Stimulated activated memory B cell treated with anti-CD40 and anti-IgM and Interleukin-4, amounts not matched to agents 10 μg/mL and 1 μg/mL and 100 μg/mL, for 72 hours (primary cell): ENCODE measurements around the gene SLC5A3.

Experiments used
- ATAC-seq: fragments of 150-1000 bp; cut with Tn5 transposase; 2 replicates; pipeline ENCODE4 v1.10.0; 2021
- H3K27ac Mint-ChIP-seq: one replicate; pipeline ENCODE4 v1.8.0; 2022; ENCODE audit warnings: mild to moderate bottlenecking, mixed read lengths
- H3K27me3 Mint-ChIP-seq: one replicate; pipeline ENCODE4 v1.8.0; 2022; ENCODE audit warnings: mixed read lengths
- H3K36me3 Mint-ChIP-seq: one replicate; pipeline ENCODE4 v1.8.0; 2022; ENCODE audit warnings: mixed read lengths
- H3K4me1 Mint-ChIP-seq: one replicate; pipeline ENCODE4 v1.8.0; 2022; ENCODE audit warnings: mixed read lengths
- H3K4me3 Mint-ChIP-seq: one replicate; pipeline ENCODE4 v1.8.0; 2022; ENCODE audit warnings: mild to moderate bottlenecking, moderate library complexity, mixed read lengths
- H3K9me3 Mint-ChIP-seq: one replicate; pipeline ENCODE4 v1.8.0; 2022; ENCODE audit warnings: mixed read lengths

SLC5A3 gene

DNA sequence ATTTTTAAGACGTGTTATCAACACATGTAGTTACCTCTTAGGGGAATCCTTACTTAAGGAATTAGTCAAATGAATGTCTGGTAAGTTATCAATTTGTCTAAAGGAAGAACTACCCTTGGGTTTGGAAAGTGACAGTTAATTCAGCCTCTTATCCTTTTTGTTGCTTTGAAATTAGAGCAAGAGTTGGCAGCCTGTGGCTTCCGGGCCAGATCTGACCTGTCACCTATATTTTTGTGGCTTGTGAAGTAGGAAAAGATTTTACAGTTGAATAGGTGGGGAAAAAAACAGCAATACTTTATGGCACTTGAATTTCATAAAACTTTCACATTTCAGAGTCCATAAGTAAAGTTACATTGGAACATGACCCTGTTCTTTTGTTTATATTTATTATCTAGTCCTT is 5.5 kb downstream of the SLC5A3 start:
- no peak for ATAC-seq
- Mint-ChIP-seq H3K36me3 (peaks cover 43% of the 10 kb centered on the region), H3K27ac (no peak overlapping the region), H3K4me1 (peaks cover 96% of the 10 kb centered on the region), H3K4me3 (no peak overlapping the region), H3K27me3 (no peaks in the 10 kb centered on the region), H3K9me3 (no peaks in the 10 kb centered on the region)

DNA sequence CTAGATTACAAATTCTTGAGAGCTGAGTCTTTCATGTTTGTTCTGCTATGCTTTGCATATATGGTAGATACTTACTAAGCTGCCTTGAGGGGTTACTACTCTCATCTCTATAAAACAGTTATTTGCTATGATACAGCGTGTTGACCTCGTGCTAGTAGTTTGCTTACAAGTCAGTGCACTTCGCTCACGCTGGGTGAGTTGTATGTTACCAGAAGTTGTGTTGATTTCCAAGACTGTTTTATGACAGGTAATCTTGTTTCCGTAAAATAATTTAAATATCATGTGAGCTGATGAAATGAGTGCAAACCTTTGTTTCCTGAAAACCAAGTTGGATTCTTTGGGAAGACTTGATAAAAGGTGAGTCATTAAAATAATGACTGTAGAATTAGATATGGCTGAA is 7.3 kb downstream of the SLC5A3 start:
- Mint-ChIP-seq H3K27ac (no peak overlapping the region), H3K36me3 (peaks cover 43% of the 10 kb centered on the region), H3K9me3 (no peaks in the 10 kb centered on the region), H3K4me3 (no peak overlapping the region), H3K27me3 (no peaks in the 10 kb centered on the region), H3K4me1 (peaks cover 91% of the 10 kb centered on the region)
- ATAC-seq, result no peak

DNA sequence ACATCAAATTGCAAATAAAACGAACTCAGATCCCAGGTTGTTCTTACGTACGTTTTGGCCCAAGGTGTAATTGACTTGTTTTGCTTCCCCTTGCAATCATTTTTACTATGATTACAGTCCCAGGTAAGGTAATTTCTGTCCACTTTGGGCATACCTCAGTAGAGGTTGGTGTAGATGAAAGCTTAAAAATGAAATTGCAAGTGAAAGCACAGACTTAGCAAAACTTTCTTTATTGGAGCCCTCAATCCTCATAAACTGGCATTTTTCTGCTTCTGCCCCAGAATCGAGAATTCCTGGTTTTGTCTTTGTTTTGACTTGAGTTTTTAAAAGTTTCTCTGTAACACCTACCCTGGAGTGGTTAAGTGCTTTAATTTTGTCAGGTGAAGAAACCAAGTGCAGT is 9.4 kb downstream of the SLC5A3 start:
- no peak overlapping the region for H3K27ac Mint-ChIP-seq
- peaks cover 36% of the 10 kb centered on the region for H3K36me3 Mint-ChIP-seq
- H3K4me1 Mint-ChIP-seq, result peaks cover 71% of the 10 kb centered on the region

DNA sequence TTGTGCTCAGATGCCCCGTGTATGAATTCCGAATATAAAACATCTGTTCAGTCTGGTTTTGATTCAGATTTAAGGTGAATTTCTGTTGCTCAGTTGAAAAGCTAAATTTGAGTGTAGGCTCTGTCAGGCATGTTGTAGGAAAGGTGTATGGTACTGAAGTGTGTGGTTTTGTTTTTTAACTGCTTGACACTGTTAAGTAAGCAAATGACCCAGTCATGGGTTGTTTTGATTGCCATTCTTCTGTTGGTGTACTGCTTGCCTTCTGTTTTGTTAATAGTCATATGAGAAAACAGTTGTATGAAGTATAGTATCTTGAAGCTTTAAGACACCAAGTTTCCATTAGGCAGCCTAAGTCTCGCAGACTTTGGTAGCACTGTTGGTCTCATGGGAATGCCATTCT is 10.0 kb downstream of the SLC5A3 start:
- H3K4me1 Mint-ChIP-seq, result peaks cover 66% of the 10 kb centered on the region
- no peak overlapping the region for H3K4me3 Mint-ChIP-seq
- no peaks in the 10 kb centered on the region for H3K9me3 Mint-ChIP-seq
- H3K27me3 Mint-ChIP-seq, result no peaks in the 10 kb centered on the region
- no peak for ATAC-seq
- peaks cover 36% of the 10 kb centered on the region for H3K36me3 Mint-ChIP-seq
- no peak overlapping the region for H3K27ac Mint-ChIP-seq

More for the DNA sequence above, 9.4 kb downstream of the SLC5A3 start:
- Mint-ChIP-seq H3K4me3 (no peak overlapping the region), H3K27me3 (no peaks in the 10 kb centered on the region), H3K9me3 (no peaks in the 10 kb centered on the region)
- no peak for ATAC-seq

DNA sequence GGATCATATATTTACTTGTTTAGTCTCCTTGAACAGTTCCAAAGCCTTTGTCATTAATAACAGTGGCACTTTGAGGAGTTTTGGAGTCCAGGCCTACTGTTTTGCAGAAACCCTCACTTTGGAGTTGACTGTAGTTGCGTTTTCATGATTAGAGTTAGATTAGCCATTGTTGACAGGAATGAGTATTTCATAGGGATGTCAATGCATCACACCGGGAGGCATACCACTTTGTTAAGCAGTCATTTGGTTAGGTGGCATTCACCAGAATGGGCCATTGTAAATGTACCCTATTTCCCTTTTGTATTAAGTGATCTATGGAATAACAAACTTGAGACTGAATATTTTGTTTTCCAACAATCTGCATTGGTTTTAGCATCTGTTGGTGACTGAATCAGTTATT is 11.8 kb downstream of the SLC5A3 start:
- Mint-ChIP-seq H3K27me3 (no peaks in the 10 kb centered on the region), H3K4me1 (peaks cover 58% of the 10 kb centered on the region), H3K27ac (no peak overlapping the region), H3K9me3 (no peaks in the 10 kb centered on the region), H3K4me3 (no peak overlapping the region), H3K36me3 (peaks cover 30% of the 10 kb centered on the region)
- no peak for ATAC-seq

DNA sequence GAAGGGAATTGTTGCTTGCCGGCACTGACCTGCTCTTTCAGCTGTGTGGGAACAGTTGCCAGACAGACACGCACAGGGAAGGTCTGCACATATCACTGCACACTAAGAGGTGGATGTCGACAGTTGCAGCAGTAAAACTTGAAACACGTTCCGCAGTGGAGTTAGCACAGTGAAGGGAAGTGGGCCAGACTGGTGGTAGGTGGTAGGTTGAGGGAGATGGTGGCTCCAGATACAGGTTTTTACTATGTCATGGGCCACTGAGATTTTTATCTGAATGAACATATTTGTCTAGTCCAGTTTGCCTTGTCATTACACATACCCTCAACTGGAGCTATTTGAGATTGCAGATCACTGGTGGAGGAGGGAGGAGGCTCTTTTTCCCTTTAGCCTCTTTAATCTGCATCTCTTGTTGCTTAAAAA is 13.5 kb downstream of the SLC5A3 start:
- Mint-ChIP-seq H3K36me3 (peaks cover 19% of the 10 kb centered on the region), H3K4me3 (no peak overlapping the region), H3K4me1 (peaks cover 46% of the 10 kb centered on the region), H3K27ac (no peak overlapping the region), H3K27me3 (no peaks in the 10 kb centered on the region), H3K9me3 (no peaks in the 10 kb centered on the region)
- ATAC-seq, result no peak

DNA sequence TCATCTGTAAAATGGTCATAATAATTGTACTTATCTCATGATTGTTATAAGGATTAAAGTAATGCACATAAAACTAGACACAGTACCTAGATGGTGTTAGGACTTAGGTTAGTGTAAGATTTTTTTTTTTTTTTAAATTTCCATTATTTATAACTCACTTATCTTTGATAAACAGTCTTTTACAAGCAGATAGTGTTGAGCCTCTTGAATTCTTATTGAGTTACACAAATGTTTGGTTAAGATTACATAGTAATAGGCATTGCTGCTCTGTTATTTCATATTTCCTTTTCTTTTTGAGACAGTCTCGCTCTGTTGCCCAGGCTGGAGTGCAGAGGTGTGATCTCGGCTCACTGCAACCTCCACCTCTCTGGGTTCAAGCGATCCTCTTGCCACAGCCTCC is 15.4 kb downstream of the SLC5A3 start:
- H3K9me3 Mint-ChIP-seq, result no peaks in the 10 kb centered on the region
- H3K27me3 Mint-ChIP-seq, result no peaks in the 10 kb centered on the region
- no peak overlapping the region for H3K4me3 Mint-ChIP-seq
- ATAC-seq, result no peak
- H3K4me1 Mint-ChIP-seq, result peaks cover 34% of the 10 kb centered on the region
- no peak overlapping the region for H3K27ac Mint-ChIP-seq
- H3K36me3 Mint-ChIP-seq, result peaks cover 6% of the 10 kb centered on the region

DNA sequence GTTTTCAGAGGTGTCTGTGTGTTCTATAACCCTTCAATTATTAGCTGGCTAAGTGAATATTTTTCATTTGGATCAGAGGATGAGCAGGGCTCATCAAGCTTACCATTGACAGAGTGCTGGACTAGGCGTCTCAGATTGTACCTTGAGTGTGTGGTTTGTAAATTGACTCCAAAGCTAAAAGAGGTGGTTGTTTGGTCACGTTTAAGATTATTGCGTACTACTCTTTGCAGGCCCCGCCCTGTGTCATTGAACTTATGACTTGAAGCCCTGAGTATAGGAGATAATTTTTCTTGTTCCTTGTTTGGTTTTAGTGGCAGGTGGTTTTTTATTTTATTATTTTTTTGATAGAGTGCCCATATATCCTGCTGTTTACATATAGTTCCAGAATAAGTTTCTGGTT is 17.7 kb downstream of the SLC5A3 start:
- no peak overlapping the region for H3K4me3 Mint-ChIP-seq

DNA sequence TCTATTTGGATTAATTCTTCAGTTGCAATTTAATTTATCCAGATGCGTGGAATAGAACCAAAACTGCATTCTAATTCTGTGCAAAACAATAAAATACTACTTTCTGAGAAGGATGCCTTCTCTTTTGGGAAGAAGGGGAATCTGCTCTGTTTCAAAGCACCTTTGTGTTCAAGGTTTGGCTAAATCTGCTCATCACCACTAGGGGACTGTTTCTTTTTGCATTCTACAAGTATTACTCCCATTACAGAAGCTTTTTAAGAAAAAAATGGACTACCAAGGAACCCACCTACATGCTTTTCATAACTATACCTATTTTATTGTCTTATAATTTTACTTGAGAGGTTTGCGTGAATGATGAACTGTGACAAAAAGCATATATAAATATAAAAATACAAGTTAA is 18.2 kb downstream of the SLC5A3 start:
- H3K36me3 Mint-ChIP-seq, result peaks cover 23% of the 10 kb centered on the region
- H3K4me3 Mint-ChIP-seq, result no peak overlapping the region
- ATAC-seq, result no peak
- H3K27me3 Mint-ChIP-seq, result no peaks in the 10 kb centered on the region
- no peak overlapping the region for H3K27ac Mint-ChIP-seq
- H3K9me3 Mint-ChIP-seq, result no peaks in the 10 kb centered on the region
- peaks cover 29% of the 10 kb centered on the region for H3K4me1 Mint-ChIP-seq

More for the DNA sequence above, 17.7 kb downstream of the SLC5A3 start:
- Mint-ChIP-seq H3K9me3 (no peaks in the 10 kb centered on the region), H3K4me1 (peaks cover 24% of the 10 kb centered on the region), H3K27ac (no peak overlapping the region), H3K27me3 (no peaks in the 10 kb centered on the region), H3K36me3 (peaks cover 19% of the 10 kb centered on the region)
- no peak for ATAC-seq

DNA sequence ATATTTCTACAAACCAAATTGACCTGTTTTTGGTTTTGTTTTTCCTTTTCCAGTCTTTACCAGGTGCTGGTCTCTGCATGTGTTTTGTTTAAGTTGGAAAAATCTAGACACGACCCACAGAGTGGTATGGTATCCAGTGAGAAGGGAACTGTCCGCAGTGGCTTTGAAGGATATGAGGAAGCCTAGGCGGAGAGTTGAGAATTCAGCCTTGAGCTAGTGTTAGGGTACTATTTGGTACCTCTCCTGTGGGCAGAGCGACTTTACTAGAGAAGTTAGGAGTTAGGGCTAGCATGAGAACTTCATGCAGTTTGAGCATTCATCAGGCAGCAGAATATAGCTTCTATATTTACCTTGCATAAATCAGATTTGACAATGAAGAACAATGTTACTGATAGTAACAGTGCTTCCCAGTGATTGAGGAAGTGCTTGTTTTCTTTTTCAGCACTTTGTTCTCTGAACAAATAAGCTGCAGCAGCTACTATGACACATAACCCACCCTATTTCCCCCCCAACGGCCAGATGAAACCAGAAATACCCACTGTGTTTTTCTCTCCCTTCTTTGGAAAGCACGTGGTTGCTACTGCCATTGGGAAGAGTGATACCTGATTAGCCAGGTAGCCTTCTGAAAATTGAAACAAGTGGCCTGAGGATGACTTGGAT is 19.0 kb downstream of the SLC5A3 start:
- Mint-ChIP-seq H3K27ac (no peak overlapping the region), H3K27me3 (no peaks in the 10 kb centered on the region), H3K4me1 (peaks cover 37% of the 10 kb centered on the region), H3K36me3 (peaks cover 29% of the 10 kb centered on the region), H3K4me3 (no peak overlapping the region), H3K9me3 (no peaks in the 10 kb centered on the region)
- ATAC-seq, result no peak

DNA sequence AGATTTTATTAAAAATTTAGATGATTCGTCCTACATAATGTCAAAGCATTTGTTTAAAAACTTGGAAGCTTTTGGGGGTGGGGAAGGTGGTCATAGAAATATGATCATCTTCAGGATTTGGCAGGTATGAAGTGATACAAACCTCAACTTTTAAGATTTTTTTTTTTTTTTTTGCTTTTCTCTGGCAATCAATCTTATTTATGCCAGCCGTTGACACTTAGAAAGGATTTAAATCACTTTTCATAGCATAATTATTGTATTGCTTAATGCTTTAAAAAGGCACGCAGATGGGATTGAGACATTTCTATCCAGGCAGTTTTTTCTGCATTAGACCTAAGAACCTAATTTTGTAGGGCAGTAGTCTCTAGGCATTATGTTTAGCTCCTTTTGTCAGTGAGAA is 19.7 kb downstream of the SLC5A3 start:
- no peak overlapping the region for H3K27ac Mint-ChIP-seq
- no peak for ATAC-seq

DNA sequence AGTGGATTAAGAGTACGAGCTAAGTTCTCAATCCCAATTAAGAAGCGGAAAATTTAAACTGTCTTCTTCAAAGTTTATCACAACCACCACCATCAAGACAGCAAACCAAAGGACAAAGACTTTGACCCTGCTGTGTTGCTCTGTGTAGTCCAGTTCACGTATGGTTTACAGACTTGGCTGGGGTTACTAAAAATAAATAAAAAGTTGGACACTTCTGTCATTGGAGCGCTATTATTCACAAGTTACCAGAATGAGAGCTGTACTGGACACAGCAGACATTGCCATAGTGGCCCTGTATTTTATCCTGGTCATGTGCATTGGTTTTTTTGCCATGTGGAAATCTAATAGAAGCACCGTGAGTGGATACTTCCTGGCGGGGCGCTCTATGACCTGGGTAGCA is 21.6 kb downstream of the SLC5A3 start:
- Mint-ChIP-seq H3K4me1 (peaks cover 39% of the 10 kb centered on the region), H3K27ac (no peak overlapping the region), H3K36me3 (peaks cover 35% of the 10 kb centered on the region), H3K27me3 (no peaks in the 10 kb centered on the region), H3K4me3 (no peak overlapping the region), H3K9me3 (no peaks in the 10 kb centered on the region)
- ATAC-seq, result no peak

More for the DNA sequence above, 19.7 kb downstream of the SLC5A3 start:
- H3K4me3 Mint-ChIP-seq, result no peak overlapping the region
- peaks cover 44% of the 10 kb centered on the region for H3K4me1 Mint-ChIP-seq
- H3K27me3 Mint-ChIP-seq, result no peaks in the 10 kb centered on the region
- no peaks in the 10 kb centered on the region for H3K9me3 Mint-ChIP-seq
- H3K36me3 Mint-ChIP-seq, result peaks cover 30% of the 10 kb centered on the region

DNA sequence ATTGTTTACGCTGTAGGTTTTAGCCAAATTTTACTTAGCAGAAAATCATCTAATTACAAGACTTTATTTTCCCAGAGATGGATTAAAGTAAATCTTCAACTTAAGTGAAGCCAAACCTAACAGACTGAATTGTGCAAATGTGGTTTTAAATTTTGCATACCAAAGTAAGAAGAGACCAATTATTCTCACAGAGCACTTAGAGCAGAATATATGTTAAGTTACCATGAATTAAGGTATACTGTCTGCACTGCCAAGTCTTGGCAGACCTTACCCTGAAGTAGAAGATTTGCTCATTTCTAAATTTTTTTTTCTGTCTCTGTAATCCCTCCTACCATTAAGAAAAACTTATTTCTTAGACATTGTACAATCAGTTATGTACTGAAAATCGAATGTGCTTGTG is 24.1 kb downstream of the SLC5A3 start:
- ATAC-seq, result no peak
- Mint-ChIP-seq H3K4me1 (peaks cover 30% of the 10 kb centered on the region), H3K27me3 (no peaks in the 10 kb centered on the region), H3K4me3 (no peak overlapping the region), H3K9me3 (no peaks in the 10 kb centered on the region), H3K36me3 (peaks cover 35% of the 10 kb centered on the region), H3K27ac (no peak overlapping the region)

DNA sequence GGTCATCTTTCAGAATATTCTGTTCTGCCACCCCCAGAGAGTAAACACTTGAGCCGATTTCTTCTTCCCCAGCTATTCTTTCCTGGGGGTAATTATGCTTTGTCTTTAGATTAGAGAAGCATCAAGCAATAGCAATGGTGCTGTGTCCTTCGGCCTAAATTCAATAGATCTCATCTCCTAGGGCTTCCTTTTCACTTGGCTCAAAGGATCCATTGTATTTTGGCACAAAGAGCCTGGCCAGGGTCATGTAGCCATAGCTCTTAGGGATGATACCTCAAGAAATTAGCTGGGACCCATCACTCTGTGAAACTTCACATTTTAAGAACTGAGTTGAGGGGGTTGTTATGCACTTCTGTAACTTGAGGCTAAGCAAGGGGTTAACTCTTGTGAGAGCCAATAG is 27.0 kb downstream of the SLC5A3 start:
- no peak for ATAC-seq
- H3K27me3 Mint-ChIP-seq, result no peaks in the 10 kb centered on the region
- peaks cover 45% of the 10 kb centered on the region for H3K4me1 Mint-ChIP-seq
- no peak overlapping the region for H3K27ac Mint-ChIP-seq
- H3K9me3 Mint-ChIP-seq, result no peaks in the 10 kb centered on the region
- peaks cover 43% of the 10 kb centered on the region for H3K36me3 Mint-ChIP-seq
- no peak overlapping the region for H3K4me3 Mint-ChIP-seq

DNA sequence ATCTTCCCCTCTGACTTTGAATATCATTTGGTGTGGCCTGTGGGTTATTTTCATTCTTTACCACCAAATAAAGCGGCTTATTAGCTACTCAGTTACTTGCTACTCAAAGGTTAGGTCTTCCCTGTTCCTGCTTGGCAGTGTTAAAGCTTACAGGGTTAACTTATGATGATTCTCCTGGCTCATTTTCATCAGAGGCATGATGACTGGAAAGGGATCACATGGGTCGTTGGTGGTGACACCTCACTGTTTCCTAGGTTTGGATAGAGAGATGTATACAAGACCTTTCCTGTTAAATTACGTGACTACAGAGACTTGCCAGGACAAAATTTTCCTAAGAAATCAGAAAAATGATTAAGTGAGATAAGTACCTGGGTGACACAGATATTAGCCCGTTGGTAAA is 27.4 kb downstream of the SLC5A3 start:
- Mint-ChIP-seq H3K4me1 (peaks cover 45% of the 10 kb centered on the region), H3K4me3 (no peak overlapping the region), H3K9me3 (no peaks in the 10 kb centered on the region), H3K36me3 (peaks cover 39% of the 10 kb centered on the region), H3K27me3 (no peaks in the 10 kb centered on the region), H3K27ac (no peak overlapping the region)
- no peak for ATAC-seq

DNA sequence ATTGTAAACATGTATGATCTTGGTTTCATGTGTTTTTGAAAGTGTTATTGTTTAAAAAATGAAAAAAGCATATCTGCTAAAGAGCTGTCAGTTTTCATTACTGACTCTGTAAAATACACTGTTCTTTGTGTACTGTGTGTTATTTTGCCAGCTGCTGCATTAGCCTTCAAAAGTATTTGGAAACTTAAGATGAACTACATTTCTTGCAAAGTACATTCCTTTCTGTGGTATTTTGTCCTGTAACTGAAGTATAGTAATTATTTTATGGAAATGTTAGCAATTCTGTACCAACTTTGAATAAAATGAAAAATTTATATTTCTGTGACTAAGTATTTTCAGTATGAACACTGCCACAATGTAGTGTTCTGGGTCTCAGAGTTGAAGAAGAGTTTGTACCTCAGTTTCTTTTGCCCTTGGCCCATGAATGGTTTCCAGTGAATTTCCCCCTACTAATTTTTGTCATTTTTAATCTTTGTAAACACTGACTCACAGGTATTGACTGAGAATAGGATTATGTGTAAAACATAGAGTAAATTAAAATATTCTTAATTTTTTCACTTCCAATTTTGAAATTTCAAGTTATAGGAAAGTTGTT is 32.7 kb downstream of the SLC5A3 start:
- ATAC-seq, result no peak
- peaks cover 35% of the 10 kb centered on the region for H3K4me1 Mint-ChIP-seq
- no peak overlapping the region for H3K27ac Mint-ChIP-seq
- no peaks in the 10 kb centered on the region for H3K9me3 Mint-ChIP-seq
- no peaks in the 10 kb centered on the region for H3K27me3 Mint-ChIP-seq
- peaks cover 36% of the 10 kb centered on the region for H3K36me3 Mint-ChIP-seq
- no peak overlapping the region for H3K4me3 Mint-ChIP-seq
